ENCODE data around the gene LRRC3C.

DNA sequence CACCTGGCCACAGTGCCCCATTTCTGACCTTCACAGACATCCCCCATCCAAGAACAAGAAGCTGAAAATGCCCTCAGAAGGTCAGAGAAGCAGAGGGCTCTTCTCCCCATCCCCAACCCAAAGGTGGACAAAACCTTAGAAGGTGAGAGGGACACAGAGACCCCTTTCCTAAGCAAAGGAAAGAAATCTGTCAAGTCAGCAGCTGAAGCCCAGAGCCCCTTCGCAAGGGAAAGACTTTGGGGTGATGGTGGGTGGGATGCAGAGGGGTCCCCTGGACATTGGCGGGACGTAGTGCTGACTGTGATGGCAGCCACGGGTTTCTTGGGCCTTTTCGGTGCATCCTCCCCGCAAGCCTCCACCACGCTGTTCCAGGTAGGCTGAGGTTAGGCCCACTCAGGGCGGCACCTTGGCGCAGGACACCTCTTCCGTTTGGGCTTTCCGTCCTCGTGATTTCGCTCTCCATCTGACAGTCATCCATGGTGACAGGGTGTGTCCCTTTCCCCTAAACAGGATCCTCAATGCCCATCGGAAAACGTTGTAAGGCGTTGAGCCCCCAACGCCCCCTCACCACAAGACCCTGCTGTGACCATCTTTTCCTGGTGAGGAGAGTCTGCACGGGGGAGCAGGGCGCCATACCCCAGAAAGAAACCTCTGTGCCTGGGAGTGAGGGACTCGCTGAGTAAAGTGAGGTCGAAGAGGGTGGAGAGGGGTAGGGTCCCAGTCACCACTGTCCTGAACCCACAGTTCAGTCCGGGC is 24.6 kb downstream of the LRRC3C start:
- TF ChIP-seq, protein P1, sequence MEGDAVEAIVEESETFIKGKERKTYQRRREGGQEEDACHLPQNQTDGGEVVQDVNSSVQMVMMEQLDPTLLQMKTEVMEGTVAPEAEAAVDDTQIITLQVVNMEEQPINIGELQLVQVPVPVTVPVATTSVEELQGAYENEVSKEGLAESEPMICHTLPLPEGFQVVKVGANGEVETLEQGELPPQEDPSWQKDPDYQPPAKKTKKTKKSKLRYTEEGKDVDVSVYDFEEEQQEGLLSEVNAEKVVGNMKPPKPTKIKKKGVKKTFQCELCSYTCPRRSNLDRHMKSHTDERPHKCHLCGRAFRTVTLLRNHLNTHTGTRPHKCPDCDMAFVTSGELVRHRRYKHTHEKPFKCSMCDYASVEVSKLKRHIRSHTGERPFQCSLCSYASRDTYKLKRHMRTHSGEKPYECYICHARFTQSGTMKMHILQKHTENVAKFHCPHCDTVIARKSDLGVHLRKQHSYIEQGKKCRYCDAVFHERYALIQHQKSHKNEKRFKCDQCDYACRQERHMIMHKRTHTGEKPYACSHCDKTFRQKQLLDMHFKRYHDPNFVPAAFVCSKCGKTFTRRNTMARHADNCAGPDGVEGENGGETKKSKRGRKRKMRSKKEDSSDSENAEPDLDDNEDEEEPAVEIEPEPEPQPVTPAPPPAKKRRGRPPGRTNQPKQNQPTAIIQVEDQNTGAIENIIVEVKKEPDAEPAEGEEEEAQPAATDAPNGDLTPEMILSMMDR (IDR thresholded peaks at IDR 0.05) = no peak
- TF ChIP-seq POLR2A (IDR thresholded peaks at IDR 0.05) (no peak), POLR2AphosphoS5 (IDR thresholded peaks at IDR 0.05) (no peak)
